PC-3 (cell line): Measurements from ENCODE around the gene GFER. TPM values are rescaled to one million over a fixed set of nuclear protein-coding genes. Genes with fewer than 3 reads are reported as not detected.
A peak's percentile ranks its signal among the peaks of the same experiment; 100 is the strongest.

ENCODE experiments used
- ATAC-seq: fragments of 200-7000 bp; cut with Tn5 transposase; 2 replicates; pipeline ENCODE4 v1.9.1; 2020; ENCODE audit warnings: mild to moderate bottlenecking, moderate library complexity
- BruUV-seq: library from RNA; stranded (reverse); fragments of 400-500 nt; replicated peaks from 2 replicates; lab custom pipeline; 2021; lab: Mats Ljungman, UMichigan
- CTCF ChIA-PET: fragments of 300-600 bp; sonication (Branson Sonifier 250); formaldehyde crosslinking; loops from one replicate; lab custom pipeline; 2022; ENCODE audit warnings: antibody characterized with exemption; lab: Charles Lee
- POLR2A ChIA-PET: fragments of 300-600 bp; sonication (Branson Sonifier 250); formaldehyde crosslinking; loops from one replicate; lab custom pipeline; 2022; ENCODE audit warnings: antibody characterized with exemption; ENCODE audit not compliant: unreplicated experiment; lab: Charles Lee
- DNase-seq: peaks from one replicate; pipeline ENCODE4 v3.0.0-alpha.2; 2015
- H2AFZ ChIP-seq: fragments of 300-600 bp; sonication (generic); 2 replicates; pipeline ENCODE4 v1.6.0; 2016; ENCODE audit warnings: antibody characterized with exemption, low read length
- H3F3A ChIP-seq: fragments of 300-600 bp; sonication (generic); one replicate; pipeline ENCODE4 v1.6.0; 2017; ENCODE audit warnings: antibody characterized with exemption, low read length, control low read depth, mild to moderate bottlenecking; ENCODE audit not compliant: unreplicated experiment
- H3K27ac ChIP-seq: fragments of 300-600 bp; sonication (generic); 2 replicates; pipeline ENCODE4 v1.5.1; 2016; ENCODE audit warnings: mild to moderate bottlenecking, low read length
- H3K27me3 ChIP-seq: fragments of 300-600 bp; sonication (generic); 2 replicates; pipeline ENCODE4 v1.6.1; 2016; ENCODE audit warnings: low read length, mixed read lengths
- H3K36me3 ChIP-seq: fragments of 300-600 bp; sonication (generic); 2 replicates; pipeline ENCODE4 v1.6.1; 2016; ENCODE audit warnings: low read depth, mixed run types, low read length, mixed read lengths
- H3K4me1 ChIP-seq: fragments of 300-600 bp; sonication (generic); 2 replicates; pipeline ENCODE4 v1.5.1; 2016; ENCODE audit warnings: low read length; ENCODE audit not compliant: insufficient read depth
- H3K4me2 ChIP-seq: fragments of 300-600 bp; sonication (generic); 2 replicates; pipeline ENCODE4 v1.6.0; 2016; ENCODE audit warnings: low read length
- H3K4me3 ChIP-seq: fragments of 300-600 bp; sonication (generic); 2 replicates; pipeline ENCODE4 v1.5.1; 2016; ENCODE audit warnings: mild to moderate bottlenecking, low read length, mixed read lengths
- H3K79me2 ChIP-seq: fragments of 300-600 bp; sonication (generic); 2 replicates; pipeline ENCODE4 v1.6.1; 2017; ENCODE audit warnings: low read length, mixed read lengths
- H3K9ac ChIP-seq: fragments of 300-600 bp; sonication (generic); 2 replicates; pipeline ENCODE4 v1.6.0; 2016; ENCODE audit warnings: mild to moderate bottlenecking, low read length
- H3K9me2 ChIP-seq: fragments of 300-600 bp; sonication (generic); replicated peaks from 2 replicates; pipeline ENCODE4 v1.6.1; 2016; ENCODE audit warnings: mixed run types, low read length, mixed read lengths
- H3K9me3 ChIP-seq: fragments of 300-600 bp; sonication (generic); 2 replicates; pipeline ENCODE4 v1.6.1; 2016; ENCODE audit warnings: low read length, mixed read lengths
- H4K20me1 ChIP-seq: fragments of 300-600 bp; sonication (generic); 2 replicates; pipeline ENCODE4 v1.6.1; 2016; ENCODE audit warnings: low read length, mixed read lengths
- CTCF ChIP-seq: fragments of 300-600 bp; sonication (generic); conservative IDR thresholded peaks from 2 replicates; pipeline ENCODE4 v1.5.1; 2017; ENCODE audit warnings: antibody characterized with exemption, low read depth, mild to moderate bottlenecking, low read length
- EZH2 ChIP-seq: fragments of 300-600 bp; sonication (generic); IDR thresholded peaks from one replicate; pipeline ENCODE4 v1.6.1; 2017; ENCODE audit warnings: antibody characterized with exemption, mild to moderate bottlenecking, low read length; ENCODE audit not compliant: unreplicated experiment
- EZH2phosphoT487 ChIP-seq: fragments of 300-600 bp; sonication (generic); IDR thresholded peaks from 2 replicates; pipeline ENCODE4 v1.6.1; 2018; ENCODE audit warnings: mild to moderate bottlenecking, antibody characterized with exemption, low read length, borderline replicate concordance
- intact Hi-C: fragments of 100-400 bp; cut with micrococcal nuclease; formaldehyde crosslinking; loops from 2 replicates; pipeline ENCODE4 v1.9.0; 2023
- total RNA-seq: library from RNA; depleted of rRNA; stranded (reverse); fragments of >200 nt; gene quantifications from 2 replicates; pipeline ENCODE4 v1.2.3, GENCODE V29; 2014

GFER gene
- total RNA-seq, 1 experiment from 2014 or later, result 66.8 TPM

- Histone ChIP-seq H3K9me2 (no peaks in the 10 kb centered on the region), H3F3A (peaks cover 3% of the 10 kb centered on the region), H3K4me1 (peaks cover 40% of the 10 kb centered on the region), H3K27ac (no peak overlapping the region), H2AFZ (peak overlapping the region; percentile 72), H3K9ac (peak overlapping the region; percentile 85), H3K9me3 (no peaks in the 10 kb centered on the region), H3K36me3 (no peaks in the 10 kb centered on the region; the same call in 1 of the 2 replicates), H3K27me3 (no peaks in the 10 kb centered on the region), H3K4me2 (peak overlapping the region; percentile 95), H4K20me1 (no peaks in the 10 kb centered on the region), H3K4me3 (peak overlapping the region; percentile 90), H3K79me2 (peaks cover 19% of the 10 kb centered on the region)
- intact Hi-C loops, result no loop called here
- POLR2A ChIA-PET, result interaction anchor here (0.6 kb wide), 3 partner anchors 23 to 212 kb away, joined by 3 to 5 read pairs (median 4); partner anchors contain the start of genes EME2 and MRPS34
- BruUV-seq, result TSS peak; percentile 55
- TF ChIP-seq EZH2phosphoT487 (no peak), CTCF (no peak), EZH2 (no peak)
- CTCF ChIA-PET, result interaction anchor here (1.0 kb wide), 1 partner anchor 19 kb away, joined by 3 read pairs; no protein-coding TSS in a partner anchor
- peak; percentile 2; the same call in 1 of the 2 replicates for ATAC-seq
- DNase-seq, result no peak
Observed at GRCh38 chr16:1984347-1985225, 593 bp downstream of the GFER start.

- peaks cover 3% of the 10 kb centered on the region for H3F3A ChIP-seq
- H3K36me3 ChIP-seq, result no peaks in the 10 kb centered on the region; the same call in 1 of the 2 replicates
- TF ChIP-seq EZH2phosphoT487 (no peak), CTCF (no peak), EZH2 (no peak)
- ATAC-seq (peak; percentile 13), DNase-seq (peak; percentile 44)
- peak overlapping the region; percentile 90 for H3K4me3 ChIP-seq
- intact Hi-C loops, result no loop called here
- peaks cover 19% of the 10 kb centered on the region for H3K79me2 ChIP-seq
- ChIA-PET POLR2A (interaction anchor here (0.6 kb wide), 1 partner anchor 29 kb away, joined by 5 read pairs; no protein-coding TSS in a partner anchor), CTCF (interaction anchor here (0.5 to 1.0 kb wide), 2 partner anchors 18 to 155 kb away, joined by 3 read pairs; no protein-coding TSS in a partner anchor)
- peaks cover 29% of the 10 kb centered on the region for H3K4me1 ChIP-seq
- no peaks in the 10 kb centered on the region for H3K27me3 ChIP-seq
- no peak overlapping the region for H3K27ac ChIP-seq
- H4K20me1 ChIP-seq, result no peaks in the 10 kb centered on the region
- H2AFZ ChIP-seq, result no peak overlapping the region
- peak overlapping the region; percentile 85; the same call in 1 of the 2 replicates for H3K9ac ChIP-seq
- no peaks in the 10 kb centered on the region for H3K9me3 ChIP-seq
- no TSS peak for BruUV-seq
- H3K4me2 ChIP-seq, result peak overlapping the region; percentile 95
- no peaks in the 10 kb centered on the region for H3K9me2 ChIP-seq
Observed at GRCh38 chr16:1985466-1986150, 1.6 kb downstream of the GFER start.
